Dermis blood vessel endothelial cell (primary cell): ENCODE results near the gene CABP4. TPM values are rescaled to one million over a fixed set of nuclear protein-coding genes. Genes with fewer than 3 reads are reported as not detected.

Source experiments
- DNase-seq: peaks from one replicate; pipeline ENCODE4 v3.0.0; 2010
- total RNA-seq: library from RNA; depleted of rRNA; stranded (reverse); fragments of >200 nt; gene quantifications from 2 replicates; pipeline ENCODE4 v1.2.3, GENCODE V29; 2014

Gene CABP4
- total RNA-seq, 1 donor from 2014 or later: 1.0 TPM

DNA sequence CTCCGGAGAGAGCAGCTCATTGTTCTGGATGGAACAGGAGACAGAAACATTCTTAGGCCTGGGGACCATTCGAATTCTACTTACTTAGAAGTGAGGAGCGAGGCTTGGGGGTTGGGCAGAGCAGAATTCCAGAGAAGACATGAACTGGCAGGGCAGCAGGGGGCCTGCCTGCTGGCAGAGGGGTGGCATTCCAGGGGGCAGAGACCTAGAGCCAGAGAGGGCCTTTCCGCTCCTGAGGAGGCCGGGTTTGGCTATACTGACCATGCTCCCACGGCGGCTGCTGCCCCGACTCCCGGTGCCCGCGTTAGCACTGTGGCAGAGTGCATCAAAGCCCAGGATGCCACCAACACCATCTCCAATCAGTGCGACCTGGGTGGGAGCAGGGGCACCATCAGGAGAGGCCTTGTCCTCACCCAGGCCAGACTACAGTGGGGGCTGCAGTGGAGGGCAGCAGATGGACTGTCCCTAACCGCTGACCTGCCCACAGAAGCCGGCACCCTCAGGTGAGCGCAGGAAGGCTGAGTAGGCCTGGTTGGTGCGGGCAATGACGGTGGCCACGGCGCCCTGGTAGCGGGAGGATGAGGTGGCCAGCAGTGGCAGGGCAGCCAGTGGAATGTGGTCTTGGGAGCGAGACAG is 42.6 kb downstream of the CABP4 start:
- no peak for DNase-seq

DNA sequence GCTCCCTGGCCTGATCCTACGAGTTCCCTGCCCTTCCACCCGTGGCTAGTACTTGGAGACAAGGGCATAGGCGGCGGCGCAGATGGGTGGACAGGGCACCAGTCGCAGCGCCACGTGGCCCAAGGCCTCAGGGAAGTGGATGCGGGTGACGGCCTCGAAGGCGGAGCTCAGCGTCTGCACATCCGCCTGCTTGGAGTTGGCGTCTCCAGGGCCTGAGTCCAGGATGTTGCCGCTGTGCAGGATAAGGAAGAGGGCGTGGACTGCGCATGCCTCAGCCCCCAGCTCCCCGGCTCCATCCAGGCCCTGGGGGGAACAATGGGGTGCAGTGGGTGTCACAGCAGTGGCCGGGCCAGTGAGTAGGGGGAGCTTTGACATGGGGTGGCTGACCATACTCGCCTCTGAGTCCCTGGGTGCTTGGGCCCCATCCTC is 43.4 kb downstream of the CABP4 start:
- DNase-seq: peak; percentile 20

DNA sequence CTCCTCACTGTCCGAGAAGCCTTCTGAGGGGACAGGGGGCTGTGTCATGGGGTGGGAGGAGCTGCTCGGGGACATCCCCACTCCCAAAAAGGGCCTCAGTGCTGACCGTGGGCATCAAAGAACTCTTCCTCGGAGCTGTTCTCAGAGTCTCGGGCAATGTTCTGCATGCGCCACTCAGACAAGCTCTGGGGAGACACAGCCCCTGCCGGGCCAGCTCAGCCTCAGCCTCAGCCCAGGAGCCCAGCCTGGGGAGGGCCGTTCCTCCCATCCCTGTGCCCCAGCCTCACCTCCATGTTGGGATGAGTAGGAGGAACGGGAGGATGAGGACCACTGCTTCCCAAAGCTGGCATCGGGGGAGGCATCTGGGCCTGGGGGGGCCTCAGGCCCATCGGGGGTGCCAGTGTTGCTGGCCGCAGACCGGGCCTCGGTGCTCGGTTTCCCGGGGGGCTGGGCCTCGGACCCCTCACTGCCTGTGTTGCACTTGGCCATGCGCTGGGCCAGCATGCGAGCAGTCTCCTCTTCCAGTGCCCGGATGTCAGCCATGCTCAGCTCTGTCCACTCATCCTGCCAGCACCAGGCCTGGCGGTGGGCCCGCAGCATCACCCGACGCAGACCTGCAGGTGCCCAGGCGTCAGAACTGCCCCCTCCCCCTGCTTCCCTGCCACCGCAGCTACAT is 44.8 kb downstream of the CABP4 start:
- no peak for DNase-seq

DNA sequence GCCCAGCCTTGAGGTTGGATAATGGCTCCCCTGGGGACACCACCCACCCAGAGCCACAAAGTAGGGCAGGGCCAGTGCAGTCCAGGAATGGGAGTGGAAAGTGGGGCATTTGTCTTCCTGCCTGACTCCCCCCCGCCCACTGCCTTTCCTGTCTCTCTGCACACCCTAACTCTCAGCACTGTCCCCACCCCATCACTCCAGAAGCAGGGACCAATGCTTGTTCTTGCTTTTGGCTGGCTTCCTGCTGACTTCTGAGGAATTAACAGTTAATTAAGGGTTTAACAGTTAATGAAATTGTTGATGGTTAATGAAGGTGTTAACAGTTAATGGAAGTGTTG is 45.3 kb downstream of the CABP4 start:
- DNase-seq: no peak

DNA sequence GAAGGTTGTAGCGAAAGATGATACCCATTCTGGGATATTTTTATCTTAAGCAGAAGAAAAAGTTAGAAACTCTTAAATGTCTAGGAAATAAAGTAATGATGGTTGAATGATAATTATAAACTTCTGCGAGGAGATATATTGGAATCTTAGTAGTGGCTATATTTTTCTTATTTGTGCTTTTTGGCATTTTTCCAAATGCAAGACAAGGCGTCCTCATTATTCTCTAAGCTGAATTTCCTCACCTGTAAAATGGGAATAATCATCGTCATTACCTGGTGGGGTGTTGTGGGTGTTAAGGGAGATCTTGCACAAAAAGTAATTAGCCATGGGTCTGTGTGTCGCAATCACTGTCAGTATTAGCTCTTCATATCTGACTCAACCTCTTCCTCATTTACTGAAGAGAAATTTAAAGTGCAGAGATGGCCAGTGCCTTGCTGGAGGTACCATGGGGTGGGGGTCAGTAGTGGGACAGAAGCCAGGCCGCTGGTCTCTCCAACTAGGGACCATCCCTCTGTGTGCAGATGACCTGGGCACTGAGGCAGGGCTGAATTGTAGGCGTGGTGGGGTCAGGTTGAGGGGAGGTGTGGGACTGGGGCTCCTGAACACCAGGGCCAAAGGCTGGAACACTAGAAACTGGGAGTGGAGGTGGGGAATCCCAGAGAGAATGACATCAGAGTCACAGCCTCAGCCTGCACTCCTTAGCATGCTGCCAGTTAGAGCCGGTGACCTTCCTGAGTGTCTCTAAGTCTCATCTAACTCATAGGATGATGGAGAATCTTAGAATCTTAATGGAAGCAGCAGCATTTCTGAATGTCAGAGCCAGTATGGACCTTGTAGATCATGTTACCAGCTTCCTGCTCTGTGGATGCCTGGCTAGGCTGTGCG is 45.9 kb downstream of the CABP4 start:
- no peak for DNase-seq

DNA sequence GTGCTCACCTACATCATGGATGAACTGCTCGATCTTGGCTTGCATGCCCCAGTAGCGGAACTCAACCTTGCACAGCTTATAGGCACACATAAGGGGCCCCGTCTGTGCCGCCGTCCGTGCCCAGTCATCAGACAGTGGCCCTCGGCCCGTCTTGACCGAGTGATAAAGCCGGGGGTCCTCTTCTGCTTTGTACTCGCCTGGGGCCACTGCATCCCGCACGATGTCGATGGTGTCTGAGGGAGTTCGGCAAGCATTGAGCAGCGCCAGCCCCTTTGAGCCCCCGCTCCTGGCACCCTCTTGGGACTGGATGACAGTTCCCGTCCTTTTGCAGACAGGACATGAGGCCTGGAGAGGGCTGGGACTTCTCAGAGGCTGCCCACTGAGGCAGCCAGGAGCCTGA is 46.7 kb downstream of the CABP4 start:
- DNase-seq: no peak

DNA sequence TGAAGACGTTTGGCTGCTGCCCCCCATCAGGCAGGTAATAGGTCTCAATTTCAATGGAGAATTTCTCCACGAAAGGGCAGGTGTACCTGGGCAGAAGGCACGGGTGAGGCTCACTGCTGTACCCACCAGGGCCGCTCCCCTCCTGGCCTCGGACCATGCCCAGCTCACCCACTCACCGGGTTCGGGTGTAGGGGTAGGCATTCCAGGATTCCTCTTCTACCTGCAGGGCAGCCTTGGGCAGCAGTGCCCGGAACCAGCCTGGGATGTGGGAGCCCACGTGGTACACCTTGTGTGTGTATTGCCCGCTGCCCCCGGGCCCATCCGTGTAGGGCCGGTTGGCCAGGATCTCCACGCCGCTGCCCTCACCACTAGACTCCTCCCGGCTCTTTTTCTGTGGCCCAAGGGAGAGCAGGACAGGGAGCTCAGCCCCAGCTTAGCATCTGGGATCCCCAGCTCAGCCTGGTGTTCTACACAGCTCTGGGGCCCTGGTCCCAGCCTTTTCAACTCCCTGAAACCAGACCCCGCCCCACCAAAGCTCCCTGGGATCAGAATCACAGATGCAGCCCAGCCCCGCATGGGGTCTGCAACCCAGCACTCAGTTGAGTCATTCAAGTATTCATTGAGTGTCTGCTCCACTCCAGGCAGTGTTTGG is 47.3 kb downstream of the CABP4 start:
- DNase-seq: no peak

DNA sequence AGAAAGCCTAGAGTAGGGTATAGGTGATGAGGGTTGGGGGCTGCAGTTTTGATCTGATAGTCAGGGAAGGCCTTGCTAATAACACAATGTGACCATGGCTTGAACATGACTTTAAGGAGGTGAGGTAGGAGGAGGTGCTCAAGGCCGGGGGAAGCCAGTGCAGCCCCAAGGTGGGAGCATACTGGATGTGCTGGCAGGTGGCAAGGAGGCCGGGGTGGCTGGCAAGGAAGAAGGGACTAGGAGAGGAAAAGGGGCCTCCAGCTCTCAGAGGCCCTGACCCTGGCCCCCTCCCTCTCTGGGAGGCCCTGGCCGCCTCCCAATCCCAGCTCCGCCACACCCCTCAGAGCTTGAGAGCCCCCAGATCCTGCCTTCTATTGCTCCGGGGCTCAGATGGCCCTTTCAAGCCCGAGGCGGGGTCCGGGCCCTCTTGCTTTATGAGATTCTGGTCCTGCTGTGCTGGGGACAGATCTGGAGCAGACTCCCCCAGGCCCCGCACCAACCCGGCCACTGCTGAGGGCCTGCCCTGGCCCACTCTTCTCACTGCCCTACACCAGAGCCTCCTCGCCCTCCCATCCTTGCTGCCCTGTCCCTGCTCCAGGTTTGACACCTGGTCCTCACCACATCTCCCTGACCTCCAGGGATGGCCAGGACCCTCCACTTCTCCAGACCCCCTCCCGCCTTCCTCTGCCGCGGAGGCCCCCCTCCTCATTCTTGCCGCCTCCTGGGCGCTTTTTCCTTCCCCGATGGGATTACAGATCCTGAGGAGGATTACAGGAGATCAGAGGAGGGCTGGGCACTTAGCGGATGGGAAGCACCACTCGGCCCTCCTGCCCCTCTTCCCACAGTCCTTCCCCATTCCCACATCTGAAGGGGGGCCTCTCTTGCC is 48.2 kb downstream of the CABP4 start:
- no peak for DNase-seq

DNA sequence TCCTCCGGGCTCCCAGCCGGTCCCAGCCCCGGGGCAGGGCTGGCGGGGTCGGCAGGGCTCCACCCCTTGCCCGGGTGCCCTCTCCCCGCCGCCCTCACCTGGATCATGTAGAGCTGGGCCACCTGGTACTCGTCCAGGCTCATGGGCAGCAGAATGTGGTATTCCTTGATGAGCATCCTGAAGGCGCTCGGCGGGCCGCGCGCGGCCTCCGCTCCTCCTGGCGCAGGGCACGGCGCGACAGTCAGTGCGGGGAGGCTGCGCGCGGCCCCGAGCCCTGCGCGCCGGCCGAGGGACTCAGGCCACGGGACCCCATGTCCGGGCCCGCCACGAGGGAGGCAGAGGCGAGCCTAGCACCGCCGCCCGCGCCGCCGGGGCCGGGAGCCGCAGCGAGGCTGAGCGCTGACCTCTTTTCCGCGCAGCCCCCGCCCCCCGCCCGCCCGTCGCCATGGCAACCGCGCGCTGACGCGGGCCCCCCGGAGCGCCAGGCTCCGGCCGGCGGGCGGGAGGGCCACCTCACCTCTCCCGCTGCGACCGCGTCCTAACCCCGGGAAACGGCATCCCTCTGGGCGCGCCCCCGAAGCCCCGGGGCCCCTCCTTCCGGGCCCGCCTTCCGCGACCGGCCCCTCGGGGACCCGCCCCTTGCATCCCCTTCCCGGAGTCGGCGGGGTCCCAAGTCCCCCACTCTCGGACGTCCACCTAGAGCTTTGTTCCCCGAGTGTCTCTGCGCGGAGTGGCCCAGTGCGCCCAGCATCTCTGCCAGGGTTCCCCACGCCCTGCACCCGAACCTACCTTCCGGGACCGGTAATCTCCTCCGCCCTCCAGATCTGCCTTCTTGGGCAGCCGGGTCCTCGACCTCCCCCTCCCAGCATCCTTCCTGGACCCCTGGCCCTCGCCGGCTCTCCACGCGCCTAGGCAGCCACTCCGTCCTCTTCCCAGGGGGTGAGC is 49.1 kb downstream of the CABP4 start:
- DNase-seq: peak; percentile 24

DNA sequence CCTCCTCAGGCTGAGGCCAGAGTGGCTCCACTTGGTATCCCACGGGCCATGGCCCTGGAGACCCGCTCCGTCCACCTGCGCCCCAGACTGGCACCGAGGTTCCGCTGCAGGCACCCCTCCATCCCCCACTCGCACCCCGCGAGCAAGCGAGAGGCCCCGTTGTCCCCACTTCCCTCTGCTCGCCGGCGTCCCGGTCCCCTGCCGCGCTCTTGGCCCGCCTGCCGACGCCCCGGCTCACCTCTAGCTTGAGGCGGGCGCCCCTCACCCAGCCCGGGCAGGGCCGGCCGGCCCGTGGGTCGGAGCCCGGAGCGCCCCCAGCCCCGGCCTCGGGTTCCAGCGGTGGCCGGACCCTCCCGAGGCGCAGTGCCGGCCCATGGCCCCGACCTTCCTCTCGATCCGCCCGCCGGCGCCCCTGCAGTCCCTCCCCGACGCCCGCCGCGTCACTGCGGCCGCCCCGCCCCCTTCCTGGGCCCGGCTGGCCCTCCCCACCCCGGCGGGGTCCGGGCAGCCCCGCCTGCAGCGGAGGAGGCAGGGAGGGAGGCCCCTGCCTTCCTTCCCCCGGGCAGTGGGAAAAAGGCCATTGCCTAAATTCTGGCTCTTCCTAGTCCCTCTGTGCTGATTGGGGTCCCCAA is 49.9 kb downstream of the CABP4 start, which contains the start of gene PITPNM1:
PITPNM1 (minus strand) TSS at position 414 of the 632 bp plus-strand sequence. CDS start 1,183 bp downstream, outside the sequence.
- DNase-seq: peak; percentile 20

DNA sequence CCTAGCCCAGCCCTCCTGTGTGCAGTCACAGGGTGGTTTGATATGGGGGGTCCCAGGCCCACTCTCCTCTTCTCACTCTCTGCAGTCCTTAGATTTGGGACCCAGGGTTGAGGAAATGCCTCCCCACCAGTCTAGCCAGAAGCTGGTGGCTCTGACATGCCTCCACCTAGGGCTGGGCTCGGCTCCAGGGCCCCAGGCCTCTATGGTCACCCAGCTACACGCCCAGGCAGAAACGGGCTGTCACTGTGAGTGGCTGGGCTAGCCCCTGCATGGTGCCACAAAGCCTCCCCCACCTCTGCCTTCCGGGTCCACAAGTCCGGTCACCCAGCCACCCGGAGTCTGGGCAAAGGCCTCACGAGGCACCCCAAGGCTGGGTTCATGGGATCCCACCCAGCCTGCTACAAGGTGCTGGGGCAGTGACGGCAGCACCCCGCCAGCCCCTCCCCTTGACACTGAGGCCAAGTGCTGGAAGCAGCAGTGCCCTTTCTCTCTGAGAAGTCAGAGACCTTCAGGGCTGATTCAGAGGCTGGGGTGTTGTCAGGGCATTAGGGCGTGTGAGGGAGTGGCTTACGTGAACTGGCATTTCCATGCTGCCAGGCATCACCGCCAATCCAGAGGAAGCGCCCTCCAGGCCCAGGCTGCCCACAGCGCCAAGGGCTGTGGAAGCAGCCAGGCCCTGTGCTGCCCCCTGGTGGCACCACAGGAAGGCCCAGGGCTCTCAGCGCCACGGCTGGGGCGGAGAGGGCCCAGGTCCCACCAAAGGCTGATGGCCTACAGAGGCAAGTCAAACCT is 50.6 kb downstream of the CABP4 start:
- peak; percentile 93 for DNase-seq

DNA sequence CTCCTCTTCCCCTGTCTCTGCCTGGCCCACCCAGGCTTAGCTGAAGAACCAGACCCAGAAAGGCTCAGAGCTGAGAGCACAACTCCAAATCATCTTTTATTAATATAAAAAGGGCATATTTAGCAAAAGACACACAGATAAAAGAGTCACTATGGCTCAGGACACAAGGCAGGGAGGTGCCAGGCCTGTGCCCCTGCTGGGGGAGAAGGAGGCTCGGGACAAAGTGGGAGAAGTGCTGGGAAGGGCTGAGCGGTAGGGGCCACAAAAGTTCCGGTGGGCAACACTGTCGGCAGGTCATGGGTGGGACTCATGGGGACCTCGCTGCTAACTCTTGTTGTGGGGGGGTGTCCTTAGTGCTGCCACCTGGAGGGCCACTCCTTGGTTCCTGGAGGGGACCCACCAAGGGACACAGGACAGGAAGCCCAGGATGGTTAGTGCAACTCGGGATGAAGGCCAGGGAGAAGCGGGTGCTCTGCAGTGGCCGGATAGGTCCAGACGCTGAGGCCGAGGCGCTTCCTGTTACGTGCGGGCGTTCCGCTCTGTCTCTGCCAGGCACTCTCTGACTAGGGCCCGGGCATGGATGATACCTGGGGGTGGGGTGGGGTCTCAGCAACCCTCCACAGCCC is 51.4 kb downstream of the CABP4 start:
- no peak for DNase-seq

DNA sequence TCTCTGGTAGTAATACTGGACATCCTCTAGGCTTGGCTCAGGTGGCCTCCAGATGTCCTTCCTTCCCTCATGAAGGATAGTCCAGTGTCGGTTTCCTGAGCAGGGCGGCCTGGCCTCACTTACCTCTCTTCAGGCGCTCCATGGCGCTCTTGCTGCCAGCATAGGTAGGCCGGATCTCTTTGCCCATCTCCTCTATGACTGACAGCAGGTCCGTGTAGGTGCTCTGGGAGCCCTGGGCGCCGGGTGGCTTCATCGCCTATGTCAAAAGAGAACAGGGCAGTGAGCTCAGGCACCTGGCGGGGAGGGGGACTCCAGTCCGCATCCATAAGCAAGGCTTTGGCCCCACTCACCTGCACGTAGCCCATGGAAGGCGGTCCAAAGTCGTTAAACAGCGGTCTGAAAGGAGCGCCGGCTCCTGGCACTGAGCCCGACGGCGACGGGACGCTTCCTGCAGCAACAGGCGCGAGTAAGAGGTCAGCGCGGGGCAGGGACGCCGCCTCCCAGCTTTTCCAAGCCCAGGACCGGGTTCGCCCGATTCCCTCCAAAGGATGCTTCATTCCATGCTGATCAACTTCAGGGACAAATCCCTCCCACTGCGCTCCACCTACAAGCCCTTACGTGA is 52.2 kb downstream of the CABP4 start:
- DNase-seq: no peak

DNA sequence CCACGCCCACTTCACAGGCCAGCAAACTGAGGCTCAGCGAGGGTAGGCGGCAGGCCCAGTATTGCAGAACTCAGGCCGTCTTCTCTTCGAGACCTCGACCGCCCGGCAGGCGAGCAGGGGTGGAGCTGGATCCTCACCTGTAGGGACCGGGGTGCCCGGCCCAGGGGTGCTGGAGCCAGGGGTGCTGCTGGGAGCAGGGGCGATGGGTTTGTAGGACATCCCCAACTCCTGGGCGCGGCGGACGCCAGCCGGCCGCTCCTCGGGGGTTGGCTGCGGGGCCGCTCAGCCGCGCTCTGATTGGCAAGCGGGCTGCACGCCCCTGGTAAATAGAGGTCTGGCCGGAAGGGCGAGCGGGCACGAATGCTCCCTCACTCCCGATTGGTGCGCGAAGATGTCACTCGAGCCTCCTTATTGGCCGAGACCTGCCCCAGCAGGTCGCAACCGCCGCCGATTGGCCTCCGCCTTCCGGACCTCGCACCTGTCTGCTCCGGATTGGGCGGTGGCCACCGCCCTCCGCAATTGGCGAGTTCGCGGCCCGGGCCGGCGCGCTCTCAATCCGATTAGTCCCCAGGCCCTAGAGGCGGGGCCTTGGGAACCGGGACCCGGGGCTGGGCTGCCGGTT is 52.8 kb downstream of the CABP4 start, which contains the start of gene CDK2AP2:
CDK2AP2 (minus strand) TSS at position 299 of the 622 bp plus-strand sequence; CDS start at position 219, 80 bp downstream.
- DNase-seq: peak; percentile 100

DNA sequence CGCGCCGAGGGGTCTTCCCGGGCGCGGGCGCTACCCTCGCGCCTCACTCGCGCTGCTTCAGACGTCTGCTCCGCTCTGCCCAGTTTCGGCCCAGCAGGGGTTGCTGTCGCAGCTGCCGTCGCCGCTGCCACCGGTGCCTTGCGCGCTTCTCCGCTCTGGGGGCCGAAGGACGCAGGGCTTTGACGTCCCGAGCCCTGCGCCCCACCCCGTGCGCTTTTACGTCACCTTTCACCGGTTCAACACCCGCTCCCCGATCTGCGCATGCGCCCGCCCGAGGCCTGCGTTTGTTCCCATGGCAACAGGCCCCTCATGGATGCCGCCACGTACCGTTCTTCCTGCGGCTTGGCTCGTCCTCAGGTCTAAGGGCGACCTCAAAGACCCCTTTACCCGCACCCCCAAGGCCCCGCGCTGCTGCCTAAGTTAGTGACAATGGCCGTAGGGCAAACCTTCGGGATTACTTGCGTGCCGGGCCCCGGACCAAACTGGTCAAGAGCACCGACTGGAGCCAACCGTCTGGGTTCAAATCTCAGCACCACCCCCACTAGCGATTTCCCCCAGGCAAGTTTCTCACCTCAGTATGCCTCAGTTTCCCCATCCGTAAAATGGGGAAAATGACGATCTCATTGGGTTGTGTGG is 53.5 kb downstream of the CABP4 start:
- peak; percentile 98 for DNase-seq

DNA sequence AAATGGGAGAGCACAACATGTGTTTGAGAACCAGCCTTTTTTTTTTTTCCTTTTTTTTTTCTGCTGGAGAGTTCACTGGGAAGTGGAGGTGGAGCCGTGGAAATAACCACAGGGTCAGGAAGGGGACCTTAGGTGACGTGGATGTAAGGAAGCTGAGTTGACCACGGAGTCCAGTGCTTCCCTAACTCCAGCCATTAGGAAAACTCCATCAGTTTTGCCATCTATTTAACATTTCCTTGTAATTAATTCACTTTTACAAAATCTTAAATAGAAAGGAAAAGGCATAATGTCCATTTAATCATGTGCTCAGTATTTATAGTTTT is 54.8 kb downstream of the CABP4 start:
- DNase-seq: no peak
